ENCODE results near the gene DAG1.

The DAG1 gene

GRCh38 chr3:49554633-49555265 lies 84.7 kb downstream of the DAG1 start:
- no peak for DNase-seq

GRCh38 chr3:49556500-49557275 lies 86.6 kb downstream of the DAG1 start:
- DNase-seq = no peak

GRCh38 chr3:49563040-49563578 lies 93.0 kb downstream of the DAG1 start:
- no peak for DNase-seq

GRCh38 chr3:49563766-49564165 lies 93.7 kb downstream of the DAG1 start:
- no peak for DNase-seq

GRCh38 chr3:49566312-49566711 lies 96.2 kb downstream of the DAG1 start:
- no peak for DNase-seq

GRCh38 chr3:49567406-49567805 lies 97.3 kb downstream of the DAG1 start:
- DNase-seq = no peak

- no peak for DNase-seq
Observed at GRCh38 chr3:49568965-49569364, 98.9 kb downstream of the DAG1 start.

GRCh38 chr3:49570028-49570654 lies 100.1 kb downstream of the DAG1 start:
- DNase-seq = no peak

GRCh38 chr3:49582177-49582576 lies 112.1 kb downstream of the DAG1 start:
- DNase-seq = no peak
